Measurements from ENCODE around the gene LRRC74A. TPM values are rescaled to one million over a fixed set of nuclear protein-coding genes. Genes with fewer than 3 reads are reported as not detected.

Gene LRRC74A
- total RNA-seq (2021), result not detected in 2 replicates
- long read RNA-seq, result 0 reads

- TF ChIP-seq, protein P1, sequence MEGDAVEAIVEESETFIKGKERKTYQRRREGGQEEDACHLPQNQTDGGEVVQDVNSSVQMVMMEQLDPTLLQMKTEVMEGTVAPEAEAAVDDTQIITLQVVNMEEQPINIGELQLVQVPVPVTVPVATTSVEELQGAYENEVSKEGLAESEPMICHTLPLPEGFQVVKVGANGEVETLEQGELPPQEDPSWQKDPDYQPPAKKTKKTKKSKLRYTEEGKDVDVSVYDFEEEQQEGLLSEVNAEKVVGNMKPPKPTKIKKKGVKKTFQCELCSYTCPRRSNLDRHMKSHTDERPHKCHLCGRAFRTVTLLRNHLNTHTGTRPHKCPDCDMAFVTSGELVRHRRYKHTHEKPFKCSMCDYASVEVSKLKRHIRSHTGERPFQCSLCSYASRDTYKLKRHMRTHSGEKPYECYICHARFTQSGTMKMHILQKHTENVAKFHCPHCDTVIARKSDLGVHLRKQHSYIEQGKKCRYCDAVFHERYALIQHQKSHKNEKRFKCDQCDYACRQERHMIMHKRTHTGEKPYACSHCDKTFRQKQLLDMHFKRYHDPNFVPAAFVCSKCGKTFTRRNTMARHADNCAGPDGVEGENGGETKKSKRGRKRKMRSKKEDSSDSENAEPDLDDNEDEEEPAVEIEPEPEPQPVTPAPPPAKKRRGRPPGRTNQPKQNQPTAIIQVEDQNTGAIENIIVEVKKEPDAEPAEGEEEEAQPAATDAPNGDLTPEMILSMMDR (conservative IDR thresholded peaks at IDR 0.05), result no peak
Observed at GRCh38 chr14:76826122-76826521, at the start of gene LRRC74A. LRRC74A (plus strand) TSS chr14:76826408; CDS start chr14:76826698, 290 bp downstream.

More at GRCh38 chr14:76826122-76826521, at the start of gene LRRC74A:
- Mint-ChIP-seq H3K36me3 (ENCODE audit: insufficient read depth in 1 of 3, low read depth in 3 of 3) (0 out of 7 replicates have a peak, but pooled peaks cover 0 to 2% (median 0%) of the 10 kb centered on the region in 3 experiments), H3K27ac (no peak within 1 kb of the TSS), H3K9me3 (peaks cover 3 to 6% of the 10 kb centered on the region in 2 experiments; a peak in 4 of 5 replicates), H3K27me3 (ENCODE audit: low read depth) (peaks cover 10% of the 10 kb centered on the region), H3K4me1 (peaks cover 21 to 27% of the 10 kb centered on the region in 2 experiments), H3K4me3 (no peak within 1 kb of the TSS)
- no peak within 1 kb of the TSS for H2BK12ac ChIP-seq (ENCODE audit: insufficient read length, low read depth, low read length)
- H3K9me3 ChIP-seq (ENCODE audit: control insufficient read depth, low read depth, low read length), result no peaks in the 10 kb centered on the region
- H3K27ac ChIP-seq (ENCODE audit: insufficient read length, low read depth, low read length), result no peak within 1 kb of the TSS
- H3K4ac ChIP-seq (ENCODE audit: low read depth, low read length), result no peak within 1 kb of the TSS
- WGBS (ENCODE audit: extremely low coverage, insufficient read length, low lambda C conversion rate), result no CpG with 5 or more reads among the region's 2 CpGs
- no peaks in the 10 kb centered on the region for H4K20me1 ChIP-seq (ENCODE audit: control insufficient read depth, insufficient read depth, insufficient read length)
- no peak within 1 kb of the TSS for H3K23ac ChIP-seq (ENCODE audit: insufficient read length, low read depth, low read length)
- no peak within 1 kb of the TSS for H2AFZ ChIP-seq (ENCODE audit: low read length)
- H4K8ac ChIP-seq (replicated peaks; ENCODE audit: insufficient read length, low read depth, low read length), result no peak within 1 kb of the TSS
- no peaks in the 10 kb centered on the region for H3K27me3 ChIP-seq (ENCODE audit: insufficient read depth, low read length)
- no peak within 1 kb of the TSS for H2BK120ac ChIP-seq (ENCODE audit: low read depth, low read length, poor library complexity, severe bottlenecking)
- no peak within 1 kb of the TSS for H2AK5ac ChIP-seq (ENCODE audit: insufficient read length, low read length)
- no peaks in the 10 kb centered on the region; the same call in 1 of the 2 replicates for H3K4me1 ChIP-seq (ENCODE audit: insufficient read depth, low read length)
- H4K5ac ChIP-seq (ENCODE audit: insufficient read length, low read depth, low read length), result no peak within 1 kb of the TSS
- H2BK5ac ChIP-seq (ENCODE audit: insufficient read length, low read length), result no peak within 1 kb of the TSS
- H3K23me2 ChIP-seq (ENCODE audit: insufficient read length, low read depth, low read length, poor library complexity, severe bottlenecking), result no peaks in the 10 kb centered on the region
- H3K18ac ChIP-seq (ENCODE audit: insufficient read length, low read depth, low read length), result no peak within 1 kb of the TSS
- H3K79me2 ChIP-seq (ENCODE audit: insufficient read depth, low read length), result no peaks in the 10 kb centered on the region
- H3K79me1 ChIP-seq (ENCODE audit: insufficient read depth, low read depth, low read length, poor library complexity, severe bottlenecking), result no peaks in the 10 kb centered on the region
- no peak within 1 kb of the TSS for H3K14ac ChIP-seq (ENCODE audit: insufficient read depth, low read length)
- no peak within 1 kb of the TSS for H3K9ac ChIP-seq (ENCODE audit: extremely low read depth, insufficient read length, low read length)
- no peak within 1 kb of the TSS for H3T11ph ChIP-seq (ENCODE audit: low read length)
- no peak within 1 kb of the TSS for H2BK20ac ChIP-seq (ENCODE audit: low read depth, low read length, poor library complexity, severe bottlenecking)
- H3K4me2 ChIP-seq (ENCODE audit: insufficient read depth, insufficient read length, low read length), result no peak within 1 kb of the TSS
- no peak within 1 kb of the TSS for H3K56ac ChIP-seq (ENCODE audit: insufficient read length, low read depth, low read length)
- DNase-seq, result no peak
- H2BK15ac ChIP-seq (ENCODE audit: low read depth, low read length), result no peak within 1 kb of the TSS
- no peak within 1 kb of the TSS for H4K91ac ChIP-seq (ENCODE audit: insufficient read length, low read depth, low read length)

All from H9 (cell line).